Keratinocyte (primary cell): ENCODE results near the gene AUH. TPM values are rescaled to one million over a fixed set of nuclear protein-coding genes. Genes with fewer than 3 reads are reported as not detected.

Source experiments
- DNase-seq: peaks from one replicate; pipeline ENCODE4 v3.0.0-alpha.2; 2011; ENCODE audit warnings: low read depth, missing footprints, low spot score
- FAIRE-seq: peaks from 2 replicates; lab custom pipeline; 2011; peaks lifted over from hg19 to GRCh38; lab: Jason Lieb, UNC
- H2AFZ ChIP-seq: 2 replicates; pipeline ENCODE4 v1.6.0; 2012; ENCODE audit warnings: low read length, control low read depth, inconsistent platforms; ENCODE audit not compliant: control insufficient read depth
- H3K27ac ChIP-seq: 2 replicates; pipeline ENCODE4 v1.5.1; 2011; ENCODE audit warnings: low read length; ENCODE audit not compliant: control insufficient read depth, insufficient read depth
- H3K27me3 ChIP-seq: 3 replicates; pipeline ENCODE4 v1.6.0; 2011; ENCODE audit warnings: low read length; ENCODE audit not compliant: control insufficient read depth, insufficient read depth; ENCODE audit errors: extremely low read depth
- H3K36me3 ChIP-seq, 2 experiments: 2 replicates in 1 of 2; 3 replicates in 1 of 2; pipeline ENCODE4 v1.5.1; 2011; ENCODE audit warnings: low read length in 2 of 2, mild to moderate bottlenecking in 1 of 2; ENCODE audit not compliant: control insufficient read depth in 2 of 2, insufficient read depth in 2 of 2; ENCODE audit errors: extremely low read depth in 1 of 2
- H3K4me1 ChIP-seq: 3 replicates; pipeline ENCODE4 v1.5.1; 2011; ENCODE audit warnings: low read length; ENCODE audit not compliant: control insufficient read depth, insufficient read depth; ENCODE audit errors: extremely low read depth
- H3K4me2 ChIP-seq: 3 replicates; pipeline ENCODE4 v1.6.0; 2011; ENCODE audit warnings: low read depth, low read length; ENCODE audit not compliant: control insufficient read depth, insufficient read depth; ENCODE audit errors: extremely low read depth
- H3K4me3 ChIP-seq, 3 experiments: fragments of 200-600 bp in 1 of 3; sonication (generic) in 1 of 3; 2 replicates in 2 of 3; 3 replicates in 1 of 3; pipeline ENCODE4 v1.5.1; 2011 to 2016; ENCODE audit warnings: low read length in 3 of 3, mild to moderate bottlenecking in 3 of 3, control low read depth in 2 of 3, inconsistent platforms in 1 of 3, low read depth in 1 of 3, mixed read lengths in 1 of 3, mixed run types in 1 of 3, moderate library complexity in 1 of 3; ENCODE audit not compliant: control insufficient read depth in 2 of 3, insufficient read depth in 2 of 3; ENCODE audit errors: extremely low read depth in 1 of 3
- H3K79me2 ChIP-seq: 2 replicates; pipeline ENCODE4 v1.6.0; 2012; ENCODE audit warnings: low read length; ENCODE audit not compliant: control insufficient read depth, insufficient read depth
- H3K9ac ChIP-seq: 3 replicates; pipeline ENCODE4 v1.6.0; 2011; ENCODE audit warnings: low read length; ENCODE audit not compliant: control insufficient read depth, insufficient read depth; ENCODE audit errors: extremely low read depth
- H3K9me1 ChIP-seq: 3 replicates; pipeline ENCODE4 v1.6.0; 2011; ENCODE audit warnings: low read length; ENCODE audit not compliant: control insufficient read depth, insufficient read depth; ENCODE audit errors: extremely low read depth
- H3K9me3 ChIP-seq: 2 replicates; pipeline ENCODE4 v1.5.1; 2012; ENCODE audit warnings: low read depth, low read length; ENCODE audit not compliant: control insufficient read depth
- H4K20me1 ChIP-seq: 3 replicates; pipeline ENCODE4 v1.6.0; 2011; ENCODE audit warnings: low read length; ENCODE audit not compliant: control insufficient read depth, insufficient read depth; ENCODE audit errors: extremely low read depth
- CTCF ChIP-seq, 3 experiments: IDR thresholded peaks in 1 of 3; conservative IDR thresholded peaks in 1 of 3; optimal IDR thresholded peaks in 1 of 3; 2 replicates in 2 of 3; 3 replicates in 1 of 3; pipeline versions ENCODE3 to v1.5.1; 2011; ENCODE audit warnings: low read length in 3 of 3, mild to moderate bottlenecking in 3 of 3, moderate library complexity in 2 of 3, control low read depth in 1 of 3, inconsistent platforms in 1 of 3; ENCODE audit not compliant: insufficient read depth in 2 of 3; ENCODE audit errors: extremely low read depth in 1 of 3
- EZH2 ChIP-seq: IDR thresholded peaks from one replicate; pipeline ENCODE4 v1.6.1; 2012; ENCODE audit warnings: inconsistent platforms, mild to moderate bottlenecking, low read length, moderate library complexity
- dilution Hi-C: fragments of 300-500 bp; cut with MboI; formaldehyde crosslinking; loops from one replicate; pipeline ENCODE4 v1.7.0; 2020; ENCODE audit warnings: low sequenced_read_pairs; ENCODE audit not compliant: extremely low pct_ligation_motif_present
- polyA plus RNA-seq, 5 experiments: library from polyadenylated mRNA; depleted of rRNA in 3 of 5; stranded (reverse) in 3 of 5; stranded (forward) in 1 of 5; unstranded in 1 of 5; fragments of >200 nt; gene quantifications; 1 replicate in 1 of 5; 2 replicates in 3 of 5; 3 replicates in 1 of 5; pipeline versions ENCODE4 v1.2.1 to v1.2.3, GENCODE V29; 2011 to 2012; ENCODE audit warnings: missing spikeins in 2 of 5, low read depth in 1 of 5, low replicate concordance in 1 of 5

Gene AUH
- polyA plus RNA-seq, 1 donor (not counting 4 experiments of a cell fraction or from before 2014, with no cell fraction given): 5.5 TPM

DNA sequence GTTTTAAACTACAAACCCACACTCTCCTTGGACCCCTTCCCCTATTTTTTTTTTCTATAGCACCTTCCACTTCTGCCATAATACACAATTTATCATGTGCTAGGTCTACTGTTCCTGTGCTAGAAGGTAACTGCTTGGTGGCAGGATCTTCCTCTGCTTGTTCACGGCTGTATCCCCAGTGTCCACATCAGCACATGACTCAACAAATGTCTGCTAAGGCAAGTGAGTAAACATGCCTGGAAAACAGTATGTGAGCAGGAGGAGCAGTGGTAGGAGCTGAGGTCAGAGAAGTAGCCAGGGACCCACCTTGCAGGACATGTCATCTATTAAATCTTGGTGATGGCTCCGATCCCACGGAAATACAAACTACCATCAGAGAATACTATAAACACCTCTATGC is 79.4 kb downstream of the AUH start:
- Histone ChIP-seq H3K4me2 (no peak overlapping the region), H3K36me3 (no peaks in the 10 kb centered on the region), H3K79me2 (no peaks in the 10 kb centered on the region), H3K9me3 (no peaks in the 10 kb centered on the region), H3K4me3 (no peak overlapping the region), H2AFZ (no peak overlapping the region), H3K4me1 (no peaks in the 10 kb centered on the region), H4K20me1 (no peaks in the 10 kb centered on the region), H3K27me3 (no peaks in the 10 kb centered on the region), H3K9me1 (no peaks in the 10 kb centered on the region), H3K27ac (no peak overlapping the region), H3K9ac (no peak overlapping the region)
- DNase-seq: no peak
- TF ChIP-seq EZH2: no peak
- TF ChIP-seq CTCF (optimal IDR thresholded peaks at IDR 0.05 in 1 of 3, IDR thresholded peaks at IDR 0.05 in 1 of 3, conservative IDR thresholded peaks at IDR 0.05 in 1 of 3; ENCODE audit: extremely low read depth in 1 of 3, insufficient read depth in 2 of 3, low read length in 3 of 3): no peak
- FAIRE-seq: no peak
- dilution Hi-C loops: no loop called here

DNA sequence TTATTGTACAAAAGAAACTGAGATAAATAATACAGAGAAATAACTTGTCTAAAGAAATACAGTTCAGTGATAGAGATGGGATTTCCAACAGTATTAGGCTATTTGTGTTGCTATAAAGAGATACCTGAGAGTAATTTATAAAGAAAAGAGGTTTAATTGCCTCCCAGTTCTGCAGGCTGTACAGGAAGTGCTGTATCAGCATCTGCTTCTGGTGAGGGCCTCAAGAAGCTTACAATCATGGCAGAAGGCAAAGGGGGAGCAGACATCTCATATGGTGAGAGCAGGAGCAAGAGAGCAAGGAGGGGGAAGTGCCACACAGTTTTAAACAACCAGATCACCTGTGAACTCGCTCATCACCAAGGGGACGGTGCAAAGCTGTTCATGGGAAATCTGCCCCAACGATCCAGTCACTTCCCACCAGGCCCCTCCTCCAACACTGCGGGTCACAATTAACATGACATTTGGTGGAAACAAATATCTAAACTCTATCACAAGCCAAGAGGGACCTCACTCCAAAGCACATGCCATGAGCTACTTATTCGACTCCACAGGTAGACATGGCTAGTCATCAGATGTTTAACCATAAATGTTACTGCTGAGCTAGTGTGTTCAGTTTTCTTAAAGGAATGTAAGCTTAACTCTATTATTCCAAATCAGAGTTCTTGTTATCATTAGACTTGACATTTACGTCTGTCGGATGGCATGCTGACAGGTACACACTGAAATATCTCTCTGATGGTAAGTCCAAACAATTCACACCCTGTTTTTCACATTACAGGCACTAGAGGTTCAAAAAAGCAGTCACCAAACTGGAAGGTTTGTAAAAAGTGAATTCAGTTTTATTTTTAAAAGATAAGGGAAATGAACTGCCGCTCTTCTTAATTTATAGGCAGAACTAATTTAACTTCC is 82.2 kb downstream of the AUH start:
- Histone ChIP-seq H3K9ac (no peak overlapping the region), H3K4me3 (no peak overlapping the region), H4K20me1 (no peaks in the 10 kb centered on the region), H3K9me1 (no peaks in the 10 kb centered on the region), H3K9me3 (no peaks in the 10 kb centered on the region), H3K27me3 (no peaks in the 10 kb centered on the region), H3K27ac (no peak overlapping the region), H3K4me2 (no peak overlapping the region), H3K79me2 (no peaks in the 10 kb centered on the region), H2AFZ (no peak overlapping the region), H3K4me1 (no peaks in the 10 kb centered on the region), H3K36me3 (no peaks in the 10 kb centered on the region)
- DNase-seq (no peak), FAIRE-seq (no peak)
- dilution Hi-C loops: no loop called here
- TF ChIP-seq EZH2 (no peak), CTCF (optimal IDR thresholded peaks at IDR 0.05 in 1 of 3, IDR thresholded peaks at IDR 0.05 in 1 of 3, conservative IDR thresholded peaks at IDR 0.05 in 1 of 3; ENCODE audit: extremely low read depth in 1 of 3, insufficient read depth in 2 of 3, low read length in 3 of 3) (no peak)
